IgD-negative memory B cell (primary cell): ENCODE measurements around the gene CBARP. TPM values are rescaled to one million over a fixed set of nuclear protein-coding genes. Genes with fewer than 3 reads are reported as not detected.

Experiments used
- H3K27ac Mint-ChIP-seq, 3 donors: one replicate each; pipeline ENCODE4 v1.8.0; 2020 to 2022; ENCODE audit warnings: mild to moderate bottlenecking in 3 of 3, mixed read lengths in 3 of 3, moderate library complexity in 1 of 3
- H3K27me3 Mint-ChIP-seq: one replicate; pipeline ENCODE4 v1.8.0; 2021; ENCODE audit warnings: mixed read lengths
- H3K36me3 Mint-ChIP-seq: one replicate; pipeline ENCODE4 v1.8.0; 2020; ENCODE audit warnings: mild to moderate bottlenecking, mixed read lengths
- H3K4me1 Mint-ChIP-seq, 3 donors: one replicate each; pipeline ENCODE4 v1.8.0; 2020 to 2022; ENCODE audit warnings: mixed read lengths in 3 of 3, mild to moderate bottlenecking in 1 of 3
- H3K4me3 Mint-ChIP-seq, 4 donors: one replicate each; pipeline ENCODE4 v1.8.0; 2020 to 2022; ENCODE audit warnings: mild to moderate bottlenecking in 4 of 4, mixed read lengths in 4 of 4, moderate library complexity in 3 of 4
- H3K9me3 Mint-ChIP-seq, 3 donors: one replicate each; pipeline ENCODE4 v1.8.0; 2020 to 2021; ENCODE audit warnings: mixed read lengths in 3 of 3, mild to moderate bottlenecking in 1 of 3
- polyA plus RNA-seq: library from polyadenylated mRNA; unstranded; fragments of 300-500 nt; fragmentation: Illumina TruSeq; gene quantifications from one replicate; pipeline ENCODE4 v1.2.3, GENCODE V29; 2021

The CBARP gene
- polyA plus RNA-seq, 1 donor from 2014 or later = not detected

- Mint-ChIP-seq H3K4me3 (no peak overlapping the region), H3K36me3 (no peaks in the 10 kb centered on the region), H3K4me1 (peaks cover 0 to 4% (median 3%) of the 10 kb centered on the region in 3 donors), H3K27ac (no peak overlapping the region), H3K27me3 (no peaks in the 10 kb centered on the region), H3K9me3 (no peaks in the 10 kb centered on the region)
Observed at GRCh38 chr19:1199531-1199930, 38.3 kb downstream of the CBARP start.

GRCh38 chr19:1189419-1189818, 48.4 kb downstream of the CBARP start:
- Mint-ChIP-seq H3K27ac (peak overlapping the region in 1 of 3 donors; percentile 82), H3K27me3 (no peaks in the 10 kb centered on the region), H3K9me3 (no peaks in the 10 kb centered on the region), H3K36me3 (no peaks in the 10 kb centered on the region), H3K4me3 (no peak overlapping the region), H3K4me1 (peaks cover 0 to 2% (median 0%) of the 10 kb centered on the region in 3 donors)

GRCh38 chr19:1183543-1184172, 54.1 kb downstream of the CBARP start:
- Mint-ChIP-seq H3K9me3 (no peaks in the 10 kb centered on the region), H3K4me1 (peaks cover 5 to 11% (median 10%) of the 10 kb centered on the region in 3 donors), H3K4me3 (no peak overlapping the region), H3K36me3 (no peaks in the 10 kb centered on the region), H3K27ac (no peak overlapping the region), H3K27me3 (peaks cover 1% of the 10 kb centered on the region)

GRCh38 chr19:1182727-1183126, 55.1 kb downstream of the CBARP start:
- Mint-ChIP-seq H3K27ac (no peak overlapping the region), H3K36me3 (no peaks in the 10 kb centered on the region), H3K4me3 (no peak overlapping the region), H3K4me1 (peaks cover 5 to 11% (median 10%) of the 10 kb centered on the region in 3 donors), H3K9me3 (no peaks in the 10 kb centered on the region), H3K27me3 (peaks cover 1% of the 10 kb centered on the region)

GRCh38 chr19:1182068-1182467, 55.7 kb downstream of the CBARP start:
- Mint-ChIP-seq H3K36me3 (no peaks in the 10 kb centered on the region), H3K4me3 (peak overlapping the region in 1 of 4 donors; percentile 86), H3K9me3 (no peaks in the 10 kb centered on the region), H3K27ac (no peak overlapping the region), H3K4me1 (peaks cover 5 to 11% (median 10%) of the 10 kb centered on the region in 3 donors), H3K27me3 (peaks cover 1% of the 10 kb centered on the region)

GRCh38 chr19:1181606-1182005, 56.2 kb downstream of the CBARP start:
- peaks cover 1% of the 10 kb centered on the region for H3K27me3 Mint-ChIP-seq
- peak overlapping the region in 2 of 4 donors; percentile 35 to 50 for H3K4me3 Mint-ChIP-seq
- H3K36me3 Mint-ChIP-seq = no peaks in the 10 kb centered on the region
- no peak overlapping the region for H3K27ac Mint-ChIP-seq
- peaks cover 5 to 11% (median 10%) of the 10 kb centered on the region in 3 donors for H3K4me1 Mint-ChIP-seq
- no peaks in the 10 kb centered on the region for H3K9me3 Mint-ChIP-seq

Other genes with a start within 250 kb of the CBARP start
- not detected for gene GRIN3B, start 237.6 kb downstream of the CBARP start, polyA plus RNA-seq
- gene TMEM259, start 216.9 kb downstream of the CBARP start, polyA plus RNA-seq = 82.6 TPM
- gene RNU6-2, start 216.5 kb downstream of the CBARP start, polyA plus RNA-seq = not detected
- 596 TPM for gene CNN2, start 211.4 kb downstream of the CBARP start, polyA plus RNA-seq
- 21.4 TPM for gene ABCA7, start 197.9 kb downstream of the CBARP start, polyA plus RNA-seq
- 391 TPM for gene ARHGAP45, start 170.8 kb downstream of the CBARP start, polyA plus RNA-seq
- 237 TPM for gene POLR2E, start 142.6 kb downstream of the CBARP start, polyA plus RNA-seq
- 460 TPM for gene GPX4, start 134.0 kb downstream of the CBARP start, polyA plus RNA-seq
- gene SBNO2, start 63.7 kb downstream of the CBARP start, polyA plus RNA-seq = 2.1 TPM
- gene STK11, start 32.2 kb downstream of the CBARP start, polyA plus RNA-seq = 14.9 TPM
- 339 TPM for gene ATP5F1D, start 3.7 kb upstream of the CBARP start, polyA plus RNA-seq
- 4.8 TPM for gene MIDN, start 10.6 kb upstream of the CBARP start, polyA plus RNA-seq
- gene CIRBP, start 31.3 kb upstream of the CBARP start, polyA plus RNA-seq = 377 TPM
- gene FAM174C, start 37.5 kb upstream of the CBARP start, polyA plus RNA-seq = 115 TPM
- gene EFNA2, start 47.9 kb upstream of the CBARP start, polyA plus RNA-seq = not detected
- 233 TPM for gene NDUFS7, start 145.9 kb upstream of the CBARP start, polyA plus RNA-seq
- gene GAMT, start 163.5 kb upstream of the CBARP start, polyA plus RNA-seq = 14.3 TPM
- 7.2 TPM for gene DAZAP1, start 169.6 kb upstream of the CBARP start, polyA plus RNA-seq
- gene RPS15, start 200.4 kb upstream of the CBARP start, polyA plus RNA-seq = 3,226 TPM
- gene APC2, start 212.1 kb upstream of the CBARP start, polyA plus RNA-seq = 0.16 TPM
- 51.1 TPM for gene C19orf25, start 241.2 kb upstream of the CBARP start, polyA plus RNA-seq